Lower leg skin (tissue), 3 donors: ENCODE results near the gene E2F3.

ENCODE experiments used
- POLR2A ChIP-seq, 2 donors: fragments of 450-650 bp; IDR thresholded peaks; one replicate each; pipeline ENCODE4 v1.6.1; 2016 to 2017; ENCODE audit warnings: antibody characterized with exemption in 2 of 2, mild to moderate bottlenecking in 1 of 2, moderate library complexity in 1 of 2
- TF ChIP-seq, protein P1 (sequence below), 3 donors: fragments of 450-650 bp; IDR thresholded peaks; one replicate each; pipeline ENCODE4 v1.5.1; 2016; ENCODE audit warnings: antibody characterized with exemption in 3 of 3, mild to moderate bottlenecking in 3 of 3, moderate library complexity in 2 of 3

DNA sequence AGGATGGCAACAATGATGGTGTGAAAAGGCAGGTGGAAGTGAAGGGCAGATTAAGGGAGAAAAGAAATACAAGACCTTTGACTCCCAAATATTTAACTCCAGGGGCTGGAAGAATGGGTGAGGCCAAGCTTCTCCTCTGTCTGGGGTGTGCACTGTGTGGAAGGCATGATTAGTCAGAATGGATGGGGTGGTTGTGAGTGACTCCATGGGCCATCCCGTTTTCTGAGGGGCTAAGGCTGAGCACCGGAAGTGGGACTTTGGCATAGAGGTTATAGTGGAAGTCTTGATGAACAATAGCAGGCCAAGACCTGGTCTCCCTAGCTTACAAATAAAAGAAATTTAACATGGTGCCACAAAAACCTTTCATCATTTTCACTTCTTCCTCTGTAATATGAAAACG is 12.1 kb downstream of the E2F3 start:
- TF ChIP-seq POLR2A (IDR thresholded peaks at IDR 0.05) = no peak
- TF ChIP-seq, protein P1, sequence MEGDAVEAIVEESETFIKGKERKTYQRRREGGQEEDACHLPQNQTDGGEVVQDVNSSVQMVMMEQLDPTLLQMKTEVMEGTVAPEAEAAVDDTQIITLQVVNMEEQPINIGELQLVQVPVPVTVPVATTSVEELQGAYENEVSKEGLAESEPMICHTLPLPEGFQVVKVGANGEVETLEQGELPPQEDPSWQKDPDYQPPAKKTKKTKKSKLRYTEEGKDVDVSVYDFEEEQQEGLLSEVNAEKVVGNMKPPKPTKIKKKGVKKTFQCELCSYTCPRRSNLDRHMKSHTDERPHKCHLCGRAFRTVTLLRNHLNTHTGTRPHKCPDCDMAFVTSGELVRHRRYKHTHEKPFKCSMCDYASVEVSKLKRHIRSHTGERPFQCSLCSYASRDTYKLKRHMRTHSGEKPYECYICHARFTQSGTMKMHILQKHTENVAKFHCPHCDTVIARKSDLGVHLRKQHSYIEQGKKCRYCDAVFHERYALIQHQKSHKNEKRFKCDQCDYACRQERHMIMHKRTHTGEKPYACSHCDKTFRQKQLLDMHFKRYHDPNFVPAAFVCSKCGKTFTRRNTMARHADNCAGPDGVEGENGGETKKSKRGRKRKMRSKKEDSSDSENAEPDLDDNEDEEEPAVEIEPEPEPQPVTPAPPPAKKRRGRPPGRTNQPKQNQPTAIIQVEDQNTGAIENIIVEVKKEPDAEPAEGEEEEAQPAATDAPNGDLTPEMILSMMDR (IDR thresholded peaks at IDR 0.05) = no peak
